Liver (tissue), 3 donors: ENCODE results near the gene LPP.

Source experiments
- ATF3 ChIP-seq: IDR thresholded peaks from 2 replicates; pipeline ENCODE4 v1.6.1; 2016; ENCODE audit warnings: antibody characterized with exemption
- CTCF ChIP-seq: fragments of 150-350 bp; IDR thresholded peaks from 2 replicates; pipeline ENCODE4 v1.5.1; 2017; ENCODE audit warnings: improper control_type of control experiment, low read depth, low read length; ENCODE audit not compliant: missing input control
- EGR1 ChIP-seq, 2 donors: IDR thresholded peaks; 2 replicates each; pipeline ENCODE4 v1.6.1; 2016 to 2018; ENCODE audit warnings: antibody characterized with exemption in 2 of 2, low read depth in 2 of 2
- GABPA ChIP-seq, 2 donors: IDR thresholded peaks in 1 of 2; conservative IDR thresholded peaks in 1 of 2; 2 replicates each; pipeline ENCODE4 v1.6.1; 2016; ENCODE audit warnings: antibody characterized with exemption in 2 of 2, mild to moderate bottlenecking in 1 of 2, moderate library complexity in 1 of 2
- JUND ChIP-seq, 2 donors: IDR thresholded peaks; 2 replicates each; pipeline ENCODE4 v1.6.1; 2016; ENCODE audit warnings: antibody characterized with exemption in 2 of 2
- MAX ChIP-seq: IDR thresholded peaks from 2 replicates; pipeline ENCODE4 v1.6.1; 2016; ENCODE audit warnings: antibody characterized with exemption
- RAD21 ChIP-seq, 2 donors: IDR thresholded peaks; 2 replicates each; pipeline ENCODE4 v1.6.1; 2016; ENCODE audit warnings: antibody characterized with exemption in 2 of 2, mild to moderate bottlenecking in 2 of 2
- RXRA ChIP-seq, 2 donors: IDR thresholded peaks; 2 replicates each; pipeline ENCODE4 v1.6.1; 2017 to 2018; ENCODE audit warnings: antibody characterized with exemption in 2 of 2, mild to moderate bottlenecking in 1 of 2
- SP1 ChIP-seq: IDR thresholded peaks from 2 replicates; pipeline ENCODE4 v1.6.1; 2018; ENCODE audit warnings: antibody characterized with exemption, mild to moderate bottlenecking
- TAF1 ChIP-seq: conservative IDR thresholded peaks from 2 replicates; pipeline ENCODE4 v1.6.1; 2016; ENCODE audit warnings: antibody characterized with exemption, mild to moderate bottlenecking
- TF ChIP-seq, protein P1 (sequence below): IDR thresholded peaks from 2 replicates; pipeline ENCODE4 v1.6.1; 2016; ENCODE audit warnings: antibody characterized with exemption, mild to moderate bottlenecking
- donor health status: healthy.
- donor health status: healthy.

DNA sequence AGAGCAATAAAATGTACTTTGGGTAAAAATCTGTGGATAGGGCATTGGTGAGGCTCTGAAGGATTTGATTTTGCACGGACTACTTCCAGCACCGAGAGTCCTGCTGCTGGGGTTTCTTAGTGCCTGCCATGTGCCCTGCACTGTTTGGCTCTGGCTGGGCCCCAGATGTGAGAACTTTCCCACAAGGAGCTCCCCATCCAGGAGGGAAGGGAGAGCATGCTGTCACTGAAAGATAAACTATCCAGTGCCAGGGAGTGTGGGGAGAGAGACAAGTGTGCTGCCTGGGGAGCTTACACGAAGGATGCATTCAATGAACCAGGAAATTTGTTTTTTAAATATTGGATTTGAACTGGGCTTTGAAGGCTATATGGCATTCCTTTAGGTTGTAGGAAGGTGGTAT lies 30.2 kb downstream of the LPP start:
- TF ChIP-seq RXRA (IDR thresholded peaks at IDR 0.05) (no peak), SP1 (no peak), CTCF (no peak), JUND (IDR thresholded peaks at IDR 0.05) (no peak), RAD21 (IDR thresholded peaks at IDR 0.05) (no peak), TAF1 (no peak), ATF3 (no peak), GABPA (IDR thresholded peaks at IDR 0.05 in 1 of 2, conservative IDR thresholded peaks at IDR 0.05 in 1 of 2) (no peak), MAX (no peak), EGR1 (IDR thresholded peaks at IDR 0.05; ENCODE audit: low read depth in 2 of 2) (no peak)
- TF ChIP-seq, protein P1, sequence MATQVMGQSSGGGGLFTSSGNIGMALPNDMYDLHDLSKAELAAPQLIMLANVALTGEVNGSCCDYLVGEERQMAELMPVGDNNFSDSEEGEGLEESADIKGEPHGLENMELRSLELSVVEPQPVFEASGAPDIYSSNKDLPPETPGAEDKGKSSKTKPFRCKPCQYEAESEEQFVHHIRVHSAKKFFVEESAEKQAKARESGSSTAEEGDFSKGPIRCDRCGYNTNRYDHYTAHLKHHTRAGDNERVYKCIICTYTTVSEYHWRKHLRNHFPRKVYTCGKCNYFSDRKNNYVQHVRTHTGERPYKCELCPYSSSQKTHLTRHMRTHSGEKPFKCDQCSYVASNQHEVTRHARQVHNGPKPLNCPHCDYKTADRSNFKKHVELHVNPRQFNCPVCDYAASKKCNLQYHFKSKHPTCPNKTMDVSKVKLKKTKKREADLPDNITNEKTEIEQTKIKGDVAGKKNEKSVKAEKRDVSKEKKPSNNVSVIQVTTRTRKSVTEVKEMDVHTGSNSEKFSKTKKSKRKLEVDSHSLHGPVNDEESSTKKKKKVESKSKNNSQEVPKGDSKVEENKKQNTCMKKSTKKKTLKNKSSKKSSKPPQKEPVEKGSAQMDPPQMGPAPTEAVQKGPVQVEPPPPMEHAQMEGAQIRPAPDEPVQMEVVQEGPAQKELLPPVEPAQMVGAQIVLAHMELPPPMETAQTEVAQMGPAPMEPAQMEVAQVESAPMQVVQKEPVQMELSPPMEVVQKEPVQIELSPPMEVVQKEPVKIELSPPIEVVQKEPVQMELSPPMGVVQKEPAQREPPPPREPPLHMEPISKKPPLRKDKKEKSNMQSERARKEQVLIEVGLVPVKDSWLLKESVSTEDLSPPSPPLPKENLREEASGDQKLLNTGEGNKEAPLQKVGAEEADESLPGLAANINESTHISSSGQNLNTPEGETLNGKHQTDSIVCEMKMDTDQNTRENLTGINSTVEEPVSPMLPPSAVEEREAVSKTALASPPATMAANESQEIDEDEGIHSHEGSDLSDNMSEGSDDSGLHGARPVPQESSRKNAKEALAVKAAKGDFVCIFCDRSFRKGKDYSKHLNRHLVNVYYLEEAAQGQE, result no peak
